K562 (cell line): ENCODE results near the gene RAPGEF5. TPM values are rescaled to one million over a fixed set of nuclear protein-coding genes. Genes with fewer than 3 reads are reported as not detected.
"Not testable (repeated sequence)": the region's sequence is repeated elsewhere in the genome, so short reads cannot be mapped to it uniquely, and the experiment has no call there.

Source experiments
- ATAC-seq: fragments of 200-7000 bp; cut with Tn5 transposase; 3 replicates; pipeline ENCODE4 v1.9.1; 2020; ENCODE audit warnings: moderate library complexity
- BruUV-seq: library from RNA; stranded (reverse); fragments of 400-500 nt; replicated peaks from 2 replicates; lab custom pipeline; 2021; lab: Mats Ljungman, UMichigan
- CTCF ChIA-PET: fragments of 300-600 bp; formaldehyde crosslinking; extraction: SDS; loops from one replicate; lab custom pipeline; 2021; ENCODE audit warnings: low intra/inter-chr PET ratio; lab: Yijun Ruan, JAX
- POLR2A ChIA-PET: fragments of 300-600, 350-650 bp; sonication (Branson Sonifier 250); formaldehyde crosslinking; extraction: SDS; loops from one replicate; lab custom pipeline; 2021; ENCODE audit warnings: antibody characterized with exemption, inconsistent platforms; lab: Yijun Ruan, JAX
- DNase-seq, 4 experiments: peaks; one replicate each; pipeline versions ENCODE4 v3.0.0 to v3.0.0-alpha.2; 2011 to 2018; ENCODE audit warnings: low spot score in 3 of 4, mixed read lengths in 3 of 4; ENCODE audit errors: extremely low read depth in 1 of 4
- FAIRE-seq: peaks from 2 replicates; lab custom pipeline; 2011; peaks lifted over from hg19 to GRCh38; lab: Jason Lieb, UNC
- H2AFZ ChIP-seq: 2 replicates; pipeline ENCODE4 v1.6.0; 2011; ENCODE audit warnings: low read depth, low read length, control low read depth, inconsistent platforms
- H3K27ac ChIP-seq: fragments of 200-600 bp; 3 replicates; pipeline ENCODE4 v1.8.0; 2011; ENCODE audit warnings: low read depth, mild to moderate bottlenecking, control low read depth, inconsistent platforms, low read length, moderate library complexity, mixed read lengths; ENCODE audit errors: extremely low read depth
- H3K27me3 ChIP-seq, 2 experiments: fragments of 300-600 bp in 1 of 2; 2 replicates in 1 of 2; 3 replicates in 1 of 2; pipeline versions ENCODE4 v1.6.0 to v1.8.0; 2011; ENCODE audit warnings: inconsistent platforms in 2 of 2, low read length in 2 of 2, mild to moderate bottlenecking in 1 of 2, mixed read lengths in 1 of 2, moderate library complexity in 1 of 2; ENCODE audit not compliant: control insufficient read depth in 2 of 2, insufficient read depth in 2 of 2
- H3K36me3 ChIP-seq: fragments of 300-600 bp; 3 replicates; pipeline ENCODE4 v1.8.0; 2011; ENCODE audit warnings: mild to moderate bottlenecking, low read length, inconsistent platforms; ENCODE audit not compliant: control insufficient read depth, insufficient read depth
- H3K4me1 ChIP-seq, 2 experiments: fragments of 200-600 bp in 1 of 2; replicated peaks in 1 of 2; 2 replicates in 1 of 2; 3 replicates in 1 of 2; pipeline versions ENCODE4 v1.5.1 to v1.8.0; 2011; ENCODE audit warnings: inconsistent platforms in 2 of 2, low read length in 2 of 2, mild to moderate bottlenecking in 1 of 2, mixed read lengths in 1 of 2, moderate library complexity in 1 of 2; ENCODE audit not compliant: control insufficient read depth in 2 of 2, insufficient read depth in 2 of 2
- H3K4me2 ChIP-seq: 2 replicates; pipeline ENCODE4 v1.6.1; 2011; ENCODE audit warnings: low read length, control low read depth, inconsistent platforms, mixed read lengths; ENCODE audit not compliant: insufficient read depth
- H3K4me3 ChIP-seq: fragments of 200-600 bp; sonication (generic), shearing (Covaris generic); 2 replicates; pipeline ENCODE4 v1.5.1; 2016; ENCODE audit warnings: control low read depth, inconsistent platforms
- H3K79me2 ChIP-seq: fragments of 200-600 bp; 3 replicates; pipeline ENCODE4 v1.8.0; 2011; ENCODE audit warnings: low read length, inconsistent platforms; ENCODE audit not compliant: control insufficient read depth, insufficient read depth
- H3K9ac ChIP-seq, 2 experiments: 2 replicates each; pipeline versions ENCODE4 v1.6.0 to v1.6.1; 2011; ENCODE audit warnings: low read depth in 2 of 2, low read length in 2 of 2, control low read depth in 1 of 2, inconsistent platforms in 1 of 2, mild to moderate bottlenecking in 1 of 2, mixed read lengths in 1 of 2; ENCODE audit not compliant: insufficient read depth in 1 of 2
- H3K9me1 ChIP-seq: one replicate; pipeline ENCODE4 v1.6.0; 2011; ENCODE audit warnings: inconsistent platforms, mild to moderate bottlenecking, low read length, moderate library complexity; ENCODE audit not compliant: control insufficient read depth, insufficient read depth
- H3K9me3 ChIP-seq: replicated peaks from 2 replicates; pipeline ENCODE4 v1.5.1; 2011; ENCODE audit warnings: low read depth, low read length, inconsistent platforms; ENCODE audit not compliant: control insufficient read depth, insufficient read depth
- H4K20me1 ChIP-seq: replicated peaks from 2 replicates; pipeline ENCODE4 v1.6.1; 2011; ENCODE audit warnings: low read length, inconsistent platforms, mixed read lengths; ENCODE audit not compliant: control insufficient read depth, insufficient read depth
- RBM15 ChIP-seq: fragments of 200-400 bp; formaldehyde crosslinking; IDR thresholded peaks from 2 replicates; pipeline ENCODE4 v1.6.1; 2018; ENCODE audit warnings: mild to moderate bottlenecking, low read length, moderate library complexity; ENCODE audit not compliant: insufficient read depth
- ZNF146 ChIP-seq: IDR thresholded peaks from one replicate; pipeline ENCODE4 v1.6.1; 2018; ENCODE audit warnings: missing compliant biosample characterization; ENCODE audit not compliant: unreplicated experiment
- WGBS: fragments of 100-300 bp; shearing (Covaris generic); methylation state at CpG from one replicate; pipeline ENCODE4 v1.1.6; 2016; ENCODE audit warnings: low coverage, mixed read lengths; ENCODE audit not compliant: insufficient coverage; ENCODE audit errors: missing lambda C conversion rate; 5-methylcytosine and 5-hydroxymethylcytosine counted together
- in situ Hi-C: fragments of 300-500 bp; cut with MboI; formaldehyde crosslinking; loops from 4 replicates; pipeline ENCODE4 v1.15.0; 2018; ENCODE audit warnings: inconsistent platforms, mixed read lengths
- intact Hi-C: fragments of 100-400 bp; cut with micrococcal nuclease; formaldehyde crosslinking; loops from 2 replicates; pipeline ENCODE4 v1.14.2; 2022
- polyA plus RNA-seq, 8 experiments: library from polyadenylated mRNA; depleted of rRNA in 4 of 8; stranded (reverse) in 5 of 8; unstranded in 3 of 8; fragments of >200 nt; fragmentation: Nextera tagmentation in 2 of 8; fragmentation: Illumina TruSeq in 1 of 8; extraction: Ambion mirVana in 2 of 8; extraction: Trizol in 1 of 8; gene quantifications; 2 replicates each; pipeline versions ENCODE4 v1.2.1 to v1.2.3, GENCODE V29; 2011 to 2014; ENCODE audit warnings: inconsistent platforms in 1 of 8, missing spikeins in 1 of 8
- total RNA-seq, 7 experiments: library from RNA; depleted of rRNA in 6 of 7; stranded (reverse); fragments of >200 nt in 6 of 7; fragmentation: Illumina TruSeq in 2 of 7; extraction: Trizol in 2 of 7; gene quantifications; 2 replicates each; pipeline versions ENCODE4 v1.2.1 to v1.2.3, GENCODE V29; 2011 to 2021; ENCODE audit warnings: low replicate concordance in 1 of 7
- TF ChIP-seq, protein P1 (sequence below): fragments of 250-450 bp; sonication (Bioruptor Pico); IDR thresholded peaks from 2 replicates; pipeline ENCODE4 v1.4.0; 2020; ENCODE audit warnings: borderline replicate concordance

The RAPGEF5 gene
- total and polyA plus RNA-seq, 9 of the 15 experiments (the other 6 are each of a cell fraction or from before 2014, with no cell fraction given): 0.39 to 2.0 (median 1.1) TPM

DNA sequence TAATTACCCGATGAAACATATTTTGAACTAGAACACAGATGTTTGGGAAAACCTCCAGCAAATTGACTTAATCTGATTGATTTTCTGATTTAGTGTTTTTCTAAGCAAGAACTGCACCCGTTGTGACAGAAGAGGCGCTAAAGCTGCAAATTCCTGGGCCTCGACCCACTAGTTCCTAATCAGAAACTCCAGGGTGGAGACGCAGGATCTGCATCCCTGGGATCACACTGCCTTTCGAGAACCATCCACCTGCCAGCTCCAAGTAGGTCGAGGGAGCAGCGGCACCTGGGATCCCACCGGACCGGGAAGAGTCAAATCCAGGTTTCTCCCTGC lies 274.4 kb downstream of the RAPGEF5 start:
- CTCF ChIA-PET: no interaction called here

DNA sequence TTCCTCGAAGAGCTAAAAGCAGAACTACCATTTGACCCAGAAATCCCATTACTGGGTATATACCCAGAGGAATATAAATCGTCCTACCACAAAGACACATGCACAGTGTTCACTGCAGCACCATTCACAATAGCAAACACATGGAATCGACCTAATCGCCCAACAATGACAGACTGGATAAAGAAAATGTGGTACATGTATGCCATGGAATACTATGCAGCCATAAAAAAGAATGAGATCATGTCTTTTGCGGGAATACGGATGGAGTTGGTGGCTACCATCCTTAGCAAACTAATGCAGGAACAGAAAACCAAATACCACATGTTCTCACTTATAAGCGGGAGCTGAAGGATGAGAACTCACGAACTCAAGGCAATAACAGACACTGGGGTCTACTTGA lies 276.7 kb downstream of the RAPGEF5 start:
- FAIRE-seq, H2AFZ ChIP-seq, H3K4me3 ChIP-seq, H3K9ac ChIP-seq, POLR2A ChIA-PET, ATAC-seq, H4K20me1 ChIP-seq, in situ Hi-C loops, BruUV-seq, H3K79me2 ChIP-seq, H3K36me3 ChIP-seq, H3K9me1 ChIP-seq, CTCF ChIA-PET, H3K9me3 ChIP-seq, DNase-seq, H3K27ac ChIP-seq, H3K4me2 ChIP-seq: not testable (repeated sequence)
- Histone ChIP-seq H3K27me3 (peaks cover 5 to 16% of the 10 kb centered on the region in 2 experiments; a peak in 2 of 5 replicates), H3K4me1 (peaks cover 9 to 14% of the 10 kb centered on the region in 2 experiments; a peak in 3 of 5 replicates)
- 6% methylated on average over 8 of the region's 8 CpGs for WGBS
- intact Hi-C loops: loop anchor here (10.0 kb wide), 2 partner anchors 75 to 815 kb away; no protein-coding TSS in a partner anchor
- TF ChIP-seq ZNF146 (CRISPR knock-in tag): peak; percentile 82

More for the DNA sequence above, 274.4 kb downstream of the RAPGEF5 start:
- 13% methylated on average over 10 of the region's 10 CpGs for WGBS
- POLR2A ChIA-PET: interaction anchor here (0.6 to 1.1 kb wide), 2 partner anchors 17 to 1331 kb away, joined by 3 read pairs; no protein-coding TSS in a partner anchor
- BruUV-seq: no TSS peak
- Histone ChIP-seq H2AFZ (peak overlapping the region; percentile 95), H3K9me3 (no peaks in the 10 kb centered on the region; the same call in 1 of the 2 replicates), H3K36me3 (no peaks in the 10 kb centered on the region), H3K9ac (peak overlapping the region in 1 of 2 experiments; percentile 88; a peak in 3 of 4 replicates), H4K20me1 (no peaks in the 10 kb centered on the region), H3K4me1 (peaks cover 9 to 14% of the 10 kb centered on the region in 2 experiments; a peak in 3 of 5 replicates), H3K9me1 (no peaks in the 10 kb centered on the region), H3K27me3 (peaks cover 3 to 16% of the 10 kb centered on the region in 2 experiments; a peak in 2 of 5 replicates), H3K27ac (no peak overlapping the region), H3K4me3 (peak overlapping the region; percentile 46), H3K4me2 (peak overlapping the region; percentile 84), H3K79me2 (no peaks in the 10 kb centered on the region)
- TF ChIP-seq RBM15: no peak
- TF ChIP-seq, protein P1, sequence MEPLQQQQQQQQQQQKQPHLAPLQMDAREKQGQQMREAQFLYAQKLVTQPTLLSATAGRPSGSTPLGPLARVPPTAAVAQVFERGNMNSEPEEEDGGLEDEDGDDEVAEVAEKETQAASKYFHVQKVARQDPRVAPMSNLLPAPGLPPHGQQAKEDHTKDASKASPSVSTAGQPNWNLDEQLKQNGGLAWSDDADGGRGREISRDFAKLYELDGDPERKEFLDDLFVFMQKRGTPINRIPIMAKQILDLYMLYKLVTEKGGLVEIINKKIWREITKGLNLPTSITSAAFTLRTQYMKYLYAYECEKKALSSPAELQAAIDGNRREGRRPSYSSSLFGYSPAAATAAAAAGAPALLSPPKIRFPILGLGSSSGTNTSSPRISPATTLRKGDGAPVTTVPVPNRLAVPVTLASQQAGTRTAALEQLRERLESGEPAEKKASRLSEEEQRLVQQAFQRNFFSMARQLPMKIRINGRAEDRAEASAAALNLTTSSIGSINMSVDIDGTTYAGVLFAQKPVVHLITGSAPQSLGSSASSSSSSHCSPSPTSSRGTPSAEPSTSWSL (CRISPR knock-in tag): 0 out of 2 replicates have a peak, but pooled peaks have one; percentile 21
- in situ Hi-C loops: no loop called here
- FAIRE-seq: no peak
- peak; percentile 27; the same call in 2 of the 3 replicates for ATAC-seq
- no peak for DNase-seq
- intact Hi-C loops: loop anchor here (10.0 kb wide), 2 partner anchors 78 to 818 kb away; no protein-coding TSS in a partner anchor
